ENCODE measurements around the gene WIPF2.

Gene WIPF2

DNA sequence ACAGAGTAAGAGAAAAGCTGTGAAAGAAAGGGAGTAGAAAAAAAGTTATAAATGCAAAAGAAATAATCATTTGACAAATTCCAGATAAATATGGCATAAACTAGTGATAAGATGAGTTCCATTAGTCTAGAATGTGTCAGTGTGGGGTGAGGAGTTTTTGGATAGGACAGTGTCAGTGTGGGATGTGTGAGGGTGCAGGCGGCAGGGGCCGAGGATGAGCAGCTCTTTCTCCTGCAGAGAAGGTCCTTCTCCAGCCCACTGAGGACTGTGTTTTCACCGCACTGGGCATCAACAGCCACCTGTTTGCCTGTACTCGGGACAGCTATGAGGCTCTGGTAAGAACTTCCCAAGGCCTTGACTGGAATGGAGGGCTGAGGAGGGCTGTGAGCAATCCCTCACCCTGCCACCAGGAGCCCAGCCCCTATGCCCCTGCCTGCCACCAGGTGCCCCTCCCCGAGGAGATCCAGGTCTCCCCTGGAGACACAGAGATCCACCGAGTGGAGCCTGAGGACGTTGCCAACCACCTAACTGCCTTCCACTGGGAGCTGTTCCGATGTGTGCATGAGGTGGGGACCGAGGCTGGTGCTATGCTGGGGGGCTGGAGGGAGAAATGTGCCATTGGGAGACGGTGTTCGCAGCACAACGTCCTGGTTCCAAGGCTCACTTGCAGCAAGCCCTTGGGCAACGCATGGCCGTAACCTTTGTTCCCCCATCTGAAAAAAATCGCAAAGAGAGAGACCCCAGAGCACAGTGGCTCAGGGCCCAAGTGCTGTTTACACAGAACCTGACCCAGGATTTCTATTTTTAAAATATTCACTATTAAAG, 28.7 kb upstream of the WIPF2 start:
- H3K4me1 ChIP-seq = peaks cover 2% of the 10 kb centered on the region
- peak overlapping the region; percentile 71 for H3K4me2 ChIP-seq (ENCODE audit: low read length)
- H3K9me3 ChIP-seq (ENCODE audit: control insufficient read depth, low read length) = no peaks in the 10 kb centered on the region
- H3K27ac ChIP-seq = no peak overlapping the region
- no peaks in the 10 kb centered on the region for H3K27me3 ChIP-seq (ENCODE audit: control insufficient read depth, insufficient read depth, low read length)
- no peaks in the 10 kb centered on the region for H3K36me3 ChIP-seq (ENCODE audit: control insufficient read depth, insufficient read depth, low read length)
- no peak overlapping the region for H3K9ac ChIP-seq
- H2AFZ ChIP-seq = no peak overlapping the region
- TF ChIP-seq, protein P1, sequence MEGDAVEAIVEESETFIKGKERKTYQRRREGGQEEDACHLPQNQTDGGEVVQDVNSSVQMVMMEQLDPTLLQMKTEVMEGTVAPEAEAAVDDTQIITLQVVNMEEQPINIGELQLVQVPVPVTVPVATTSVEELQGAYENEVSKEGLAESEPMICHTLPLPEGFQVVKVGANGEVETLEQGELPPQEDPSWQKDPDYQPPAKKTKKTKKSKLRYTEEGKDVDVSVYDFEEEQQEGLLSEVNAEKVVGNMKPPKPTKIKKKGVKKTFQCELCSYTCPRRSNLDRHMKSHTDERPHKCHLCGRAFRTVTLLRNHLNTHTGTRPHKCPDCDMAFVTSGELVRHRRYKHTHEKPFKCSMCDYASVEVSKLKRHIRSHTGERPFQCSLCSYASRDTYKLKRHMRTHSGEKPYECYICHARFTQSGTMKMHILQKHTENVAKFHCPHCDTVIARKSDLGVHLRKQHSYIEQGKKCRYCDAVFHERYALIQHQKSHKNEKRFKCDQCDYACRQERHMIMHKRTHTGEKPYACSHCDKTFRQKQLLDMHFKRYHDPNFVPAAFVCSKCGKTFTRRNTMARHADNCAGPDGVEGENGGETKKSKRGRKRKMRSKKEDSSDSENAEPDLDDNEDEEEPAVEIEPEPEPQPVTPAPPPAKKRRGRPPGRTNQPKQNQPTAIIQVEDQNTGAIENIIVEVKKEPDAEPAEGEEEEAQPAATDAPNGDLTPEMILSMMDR (IDR thresholded peaks at IDR 0.05) = no peak
- no peaks in the 10 kb centered on the region for H3K79me2 ChIP-seq
- H3K4me3 ChIP-seq (ENCODE audit: low read depth, low read length) = no peak overlapping the region

DNA sequence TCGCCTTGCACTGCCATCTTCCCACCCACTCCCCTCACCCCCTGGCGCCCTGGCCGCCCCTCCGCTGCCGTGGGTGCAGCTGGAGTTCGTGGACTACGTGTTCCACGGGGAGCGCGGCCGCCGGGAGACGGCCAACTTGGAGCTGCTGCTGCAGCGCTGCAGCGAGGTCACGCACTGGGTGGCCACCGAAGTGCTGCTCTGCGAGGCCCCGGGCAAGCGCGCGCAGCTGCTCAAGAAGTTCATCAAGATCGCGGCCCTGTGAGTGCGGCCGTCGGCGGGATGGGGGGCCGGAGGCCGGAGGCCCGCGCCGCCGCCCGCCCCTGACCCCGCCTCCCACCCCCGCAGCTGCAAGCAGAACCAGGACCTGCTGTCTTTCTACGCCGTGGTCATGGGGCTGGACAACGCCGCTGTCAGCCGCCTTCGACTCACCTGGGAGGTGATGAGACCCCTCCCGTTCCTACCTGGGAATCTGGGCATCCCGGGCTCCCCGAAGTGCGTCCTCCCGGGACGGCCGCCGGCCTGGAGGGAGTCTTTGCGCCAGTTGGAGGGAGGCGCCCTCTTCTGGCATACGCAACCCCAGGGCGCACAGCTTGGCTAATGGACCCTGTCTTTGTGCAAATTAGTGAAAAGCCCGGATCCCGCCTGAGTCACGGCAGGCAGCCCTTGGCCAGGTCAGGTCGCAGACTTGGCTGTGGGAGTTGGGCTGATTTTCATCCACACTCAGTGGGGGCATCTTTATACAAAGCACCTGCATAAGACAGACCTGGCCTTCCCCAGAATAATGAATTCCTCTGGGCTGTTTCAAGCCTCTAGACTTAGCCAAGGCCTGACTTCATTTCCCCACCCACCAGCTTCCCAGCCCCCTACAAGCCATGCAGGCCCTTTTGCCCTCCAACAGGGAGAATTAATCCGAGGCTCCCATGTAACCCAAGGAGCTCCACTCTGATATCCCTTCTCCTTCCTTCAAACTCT, 27.6 kb upstream of the WIPF2 start:
- Histone ChIP-seq H3K27ac (no peak overlapping the region), H3K4me3 (ENCODE audit: low read depth, low read length) (peak overlapping the region; percentile 37), H3K27me3 (ENCODE audit: control insufficient read depth, insufficient read depth, low read length) (no peaks in the 10 kb centered on the region), H3K79me2 (no peaks in the 10 kb centered on the region), H3K4me1 (peaks cover 2% of the 10 kb centered on the region), H2AFZ (peak overlapping the region; percentile 95), H3K36me3 (ENCODE audit: control insufficient read depth, insufficient read depth, low read length) (no peaks in the 10 kb centered on the region), H3K9ac (no peak overlapping the region), H3K4me2 (ENCODE audit: low read length) (peak overlapping the region; percentile 71), H3K9me3 (ENCODE audit: control insufficient read depth, low read length) (no peaks in the 10 kb centered on the region)
- TF ChIP-seq, protein P1 (IDR thresholded peaks at IDR 0.05) = peak; percentile 71

DNA sequence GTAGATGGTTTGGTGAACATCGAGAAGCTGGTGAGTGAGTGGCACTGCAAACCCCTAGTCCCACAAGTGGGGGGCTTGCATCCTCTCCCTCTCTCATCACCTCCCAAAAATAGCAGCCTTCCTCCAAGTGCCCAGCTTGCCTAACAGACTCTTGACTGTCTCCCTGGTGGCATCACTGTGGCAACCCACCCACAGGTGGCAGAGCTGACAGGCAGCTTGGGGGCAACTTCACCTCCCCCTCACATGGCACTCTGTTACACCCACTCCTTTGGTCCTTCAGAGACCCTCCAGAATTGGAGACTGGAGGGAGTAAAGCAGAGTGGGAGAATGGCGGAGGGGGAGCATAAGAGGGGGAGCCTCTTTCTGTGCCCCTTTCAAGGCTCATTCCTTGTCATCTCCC, 26.1 kb upstream of the WIPF2 start:
- no peak overlapping the region for H3K4me2 ChIP-seq (ENCODE audit: low read length)
- no peaks in the 10 kb centered on the region for H3K27me3 ChIP-seq (ENCODE audit: control insufficient read depth, insufficient read depth, low read length)
- no peaks in the 10 kb centered on the region for H3K79me2 ChIP-seq
- H2AFZ ChIP-seq = no peak overlapping the region
- no peak overlapping the region for H3K27ac ChIP-seq
- no peak overlapping the region for H3K9ac ChIP-seq
- peaks cover 2% of the 10 kb centered on the region for H3K4me1 ChIP-seq
- no peak overlapping the region for H3K4me3 ChIP-seq (ENCODE audit: low read depth, low read length)
- H3K36me3 ChIP-seq (ENCODE audit: control insufficient read depth, insufficient read depth, low read length) = no peaks in the 10 kb centered on the region
- TF ChIP-seq, protein P1 (IDR thresholded peaks at IDR 0.05) = no peak
- no peaks in the 10 kb centered on the region for H3K9me3 ChIP-seq (ENCODE audit: control insufficient read depth, low read length)

DNA sequence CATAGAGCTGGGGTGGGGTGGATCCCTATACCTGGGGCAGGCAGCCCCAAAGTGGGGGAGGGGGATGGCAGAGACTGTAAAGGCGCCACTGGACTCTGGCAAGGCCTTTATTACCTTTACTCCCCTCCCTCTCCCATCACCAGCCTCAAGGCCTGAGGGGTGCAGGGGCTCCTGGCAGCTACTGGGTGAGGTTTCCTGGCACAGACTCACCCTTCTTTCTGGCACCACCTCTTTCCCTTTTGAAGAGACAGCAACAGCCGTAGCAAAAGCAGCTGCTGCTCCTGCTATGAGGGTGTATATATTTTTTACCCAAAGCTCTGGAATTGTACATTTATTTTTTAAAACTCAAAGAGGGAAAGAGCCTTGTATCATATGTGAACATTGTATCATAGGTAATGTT, 24.3 kb upstream of the WIPF2 start:
- Histone ChIP-seq H3K4me3 (ENCODE audit: low read depth, low read length) (no peak overlapping the region), H3K4me2 (ENCODE audit: low read length) (no peak overlapping the region), H3K27me3 (ENCODE audit: control insufficient read depth, insufficient read depth, low read length) (no peaks in the 10 kb centered on the region), H2AFZ (no peak overlapping the region), H3K9me3 (ENCODE audit: control insufficient read depth, low read length) (no peaks in the 10 kb centered on the region), H3K79me2 (no peaks in the 10 kb centered on the region), H3K36me3 (ENCODE audit: control insufficient read depth, insufficient read depth, low read length) (no peaks in the 10 kb centered on the region), H3K9ac (no peak overlapping the region), H3K27ac (no peak overlapping the region), H3K4me1 (peaks cover 2% of the 10 kb centered on the region)
- TF ChIP-seq, protein P1 (IDR thresholded peaks at IDR 0.05) = no peak

Measured in parathyroid adenoma (tissue), 2 donors.